ENCODE results near the gene FAM107A.

FAM107A gene

GRCh38 chr3:58537412-58538301, 39.5 kb downstream of the FAM107A start:
- H3K4me3 ChIP-seq (ENCODE audit: low read length) = no peak overlapping the region
- TF ChIP-seq CTCF (conservative IDR thresholded peaks at IDR 0.05; ENCODE audit: low read depth, low read length) = no peak
- DNase-seq (ENCODE audit: low read depth) = no peak

GRCh38 chr3:58536501-58537411, 40.4 kb downstream of the FAM107A start, which contains the start of gene ACOX2:
TSS of gene ACOX2 (minus strand) at chr3:58537190. CDS start at chr3:58535106, 2,084 bp downstream.
- DNase-seq (ENCODE audit: low read depth) = no peak
- H3K4me3 ChIP-seq (ENCODE audit: low read length) = peak within 1 kb of the TSS; percentile 7
- TF ChIP-seq CTCF (conservative IDR thresholded peaks at IDR 0.05; ENCODE audit: low read depth, low read length) = no peak

DNA sequence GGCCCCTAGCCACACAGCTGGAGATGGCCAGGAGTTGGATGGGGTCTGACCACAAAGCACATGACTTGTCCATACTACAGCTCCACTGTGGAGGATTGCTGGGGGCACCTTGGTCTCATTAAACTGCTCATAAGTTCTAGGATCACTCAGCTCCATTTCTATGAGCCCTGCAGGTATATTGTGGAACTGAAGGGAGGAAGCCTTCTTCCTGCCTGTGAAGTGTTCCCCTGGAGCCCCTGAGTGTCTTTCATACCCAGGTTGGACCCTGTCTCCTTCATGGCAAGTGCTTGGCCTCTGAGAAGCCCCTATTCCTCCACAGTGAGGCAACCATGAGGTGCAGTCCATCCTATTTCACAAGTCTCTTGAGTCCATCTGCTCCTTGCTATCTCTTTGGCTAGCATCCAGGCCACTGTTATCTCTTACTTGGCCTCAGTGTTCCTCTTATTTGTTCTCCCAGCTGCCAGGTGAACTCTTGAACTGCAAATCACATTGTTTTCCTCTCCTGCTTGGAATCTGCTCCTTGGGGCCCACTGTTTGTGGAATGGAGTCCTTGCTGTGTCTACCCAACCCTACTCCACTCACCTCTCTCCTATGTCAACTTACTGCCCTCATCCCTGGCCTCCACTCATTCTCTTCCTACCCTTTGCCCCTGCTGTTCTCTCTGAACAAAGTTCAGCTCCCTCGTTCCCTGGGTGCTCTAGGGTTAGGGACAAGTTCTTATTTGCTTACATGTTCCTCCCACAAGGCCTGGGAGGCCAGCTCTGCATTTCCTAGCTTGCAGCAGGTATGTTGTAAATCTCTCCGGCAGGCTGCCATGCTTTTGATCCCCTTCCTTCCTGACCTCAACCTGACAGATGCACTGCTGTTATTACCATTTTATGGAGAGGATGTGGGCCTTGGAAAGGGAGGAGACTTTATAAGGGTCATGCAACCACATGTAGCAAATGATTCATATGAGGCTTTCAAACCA, 41.4 kb downstream of the FAM107A start:
- DNase-seq (ENCODE audit: low read depth) = no peak
- TF ChIP-seq CTCF (conservative IDR thresholded peaks at IDR 0.05; ENCODE audit: low read depth, low read length) = no peak
- H3K4me3 ChIP-seq (ENCODE audit: low read length) = no peak overlapping the region

GRCh38 chr3:58534592-58535494, 42.3 kb downstream of the FAM107A start:
- no peak for TF ChIP-seq CTCF (conservative IDR thresholded peaks at IDR 0.05; ENCODE audit: low read depth, low read length)
- H3K4me3 ChIP-seq (ENCODE audit: low read length) = no peak overlapping the region
- DNase-seq (ENCODE audit: low read depth) = no peak

GRCh38 chr3:58532794-58533220, 44.4 kb downstream of the FAM107A start:
- peak; percentile 96 for TF ChIP-seq CTCF (conservative IDR thresholded peaks at IDR 0.05; ENCODE audit: low read depth, low read length)
- no peak for DNase-seq (ENCODE audit: low read depth)
- H3K4me3 ChIP-seq (ENCODE audit: low read length) = no peak overlapping the region
